Peyer's patch (tissue), 4 donors: Measurements from ENCODE around the gene ZNF75A.

Source experiments
- POLR2A ChIP-seq, 2 donors: fragments of 450-650 bp; IDR thresholded peaks; one replicate each; pipeline ENCODE4 v1.5.1; 2017; ENCODE audit warnings: antibody characterized with exemption in 2 of 2, mild to moderate bottlenecking in 2 of 2, moderate library complexity in 2 of 2
- TF ChIP-seq, protein P1 (sequence below), 6 experiments: fragments of 450-650 bp in 4 of 6; fragments of 200-600 bp in 2 of 6; sonication (generic) in 1 of 6; IDR thresholded peaks; one replicate each; pipeline ENCODE4 v1.5.1; 2017 to 2019; ENCODE audit warnings: antibody characterized with exemption in 6 of 6, mild to moderate bottlenecking in 3 of 6, moderate library complexity in 1 of 6

DNA sequence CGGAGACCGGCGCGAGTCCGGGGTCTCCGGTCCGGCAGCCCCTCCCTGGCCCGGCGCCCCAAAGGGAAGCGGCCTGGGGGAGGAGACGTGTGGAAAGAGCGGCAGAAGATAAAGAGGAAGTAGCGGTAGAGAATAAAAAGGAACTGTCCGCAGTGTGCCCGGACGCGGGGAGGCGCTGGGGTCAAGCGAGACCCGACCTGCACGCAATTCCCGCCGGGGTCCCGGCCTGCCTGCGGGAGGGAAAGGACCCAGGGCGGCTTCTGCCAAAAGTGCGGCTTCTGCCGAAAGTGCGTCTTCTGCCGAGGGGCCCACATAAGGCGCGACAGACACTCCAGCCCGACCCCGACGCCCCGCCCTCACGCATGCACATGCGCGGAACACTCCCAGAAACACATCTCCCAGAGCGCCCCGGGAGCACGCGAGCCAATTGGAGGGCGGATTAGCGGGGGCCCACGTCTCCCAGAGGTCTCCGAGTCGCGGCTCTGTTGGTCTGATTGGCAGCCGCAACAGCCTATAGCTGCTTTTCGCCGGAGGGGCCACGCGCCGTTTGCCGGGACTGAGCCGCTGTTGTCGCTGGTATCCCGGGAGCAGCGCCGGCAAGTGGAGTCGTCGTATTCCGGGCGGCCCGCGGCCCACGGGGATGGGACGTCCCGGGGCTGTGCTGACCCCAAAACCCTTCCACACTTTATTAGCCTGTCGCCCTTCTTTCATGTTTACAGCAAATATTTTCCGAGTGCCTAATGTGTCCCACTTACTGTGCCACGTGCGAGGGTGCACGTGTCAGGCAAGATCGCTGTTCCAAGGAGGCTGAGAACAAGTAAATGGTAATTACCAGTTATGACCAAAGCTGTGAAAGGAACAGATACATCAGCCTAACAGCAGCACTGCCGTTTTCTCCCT is 40.9 kb upstream of the ZNF75A start:
- peak; percentile 72 to 76 for TF ChIP-seq POLR2A (IDR thresholded peaks at IDR 0.05)
- TF ChIP-seq, protein P1, sequence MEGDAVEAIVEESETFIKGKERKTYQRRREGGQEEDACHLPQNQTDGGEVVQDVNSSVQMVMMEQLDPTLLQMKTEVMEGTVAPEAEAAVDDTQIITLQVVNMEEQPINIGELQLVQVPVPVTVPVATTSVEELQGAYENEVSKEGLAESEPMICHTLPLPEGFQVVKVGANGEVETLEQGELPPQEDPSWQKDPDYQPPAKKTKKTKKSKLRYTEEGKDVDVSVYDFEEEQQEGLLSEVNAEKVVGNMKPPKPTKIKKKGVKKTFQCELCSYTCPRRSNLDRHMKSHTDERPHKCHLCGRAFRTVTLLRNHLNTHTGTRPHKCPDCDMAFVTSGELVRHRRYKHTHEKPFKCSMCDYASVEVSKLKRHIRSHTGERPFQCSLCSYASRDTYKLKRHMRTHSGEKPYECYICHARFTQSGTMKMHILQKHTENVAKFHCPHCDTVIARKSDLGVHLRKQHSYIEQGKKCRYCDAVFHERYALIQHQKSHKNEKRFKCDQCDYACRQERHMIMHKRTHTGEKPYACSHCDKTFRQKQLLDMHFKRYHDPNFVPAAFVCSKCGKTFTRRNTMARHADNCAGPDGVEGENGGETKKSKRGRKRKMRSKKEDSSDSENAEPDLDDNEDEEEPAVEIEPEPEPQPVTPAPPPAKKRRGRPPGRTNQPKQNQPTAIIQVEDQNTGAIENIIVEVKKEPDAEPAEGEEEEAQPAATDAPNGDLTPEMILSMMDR (IDR thresholded peaks at IDR 0.05): peak in 4 of 6 experiments; percentile 17 to 49 (median 40)
